ENCODE measurements around the gene ESYT3.

The ESYT3 gene, protein sequence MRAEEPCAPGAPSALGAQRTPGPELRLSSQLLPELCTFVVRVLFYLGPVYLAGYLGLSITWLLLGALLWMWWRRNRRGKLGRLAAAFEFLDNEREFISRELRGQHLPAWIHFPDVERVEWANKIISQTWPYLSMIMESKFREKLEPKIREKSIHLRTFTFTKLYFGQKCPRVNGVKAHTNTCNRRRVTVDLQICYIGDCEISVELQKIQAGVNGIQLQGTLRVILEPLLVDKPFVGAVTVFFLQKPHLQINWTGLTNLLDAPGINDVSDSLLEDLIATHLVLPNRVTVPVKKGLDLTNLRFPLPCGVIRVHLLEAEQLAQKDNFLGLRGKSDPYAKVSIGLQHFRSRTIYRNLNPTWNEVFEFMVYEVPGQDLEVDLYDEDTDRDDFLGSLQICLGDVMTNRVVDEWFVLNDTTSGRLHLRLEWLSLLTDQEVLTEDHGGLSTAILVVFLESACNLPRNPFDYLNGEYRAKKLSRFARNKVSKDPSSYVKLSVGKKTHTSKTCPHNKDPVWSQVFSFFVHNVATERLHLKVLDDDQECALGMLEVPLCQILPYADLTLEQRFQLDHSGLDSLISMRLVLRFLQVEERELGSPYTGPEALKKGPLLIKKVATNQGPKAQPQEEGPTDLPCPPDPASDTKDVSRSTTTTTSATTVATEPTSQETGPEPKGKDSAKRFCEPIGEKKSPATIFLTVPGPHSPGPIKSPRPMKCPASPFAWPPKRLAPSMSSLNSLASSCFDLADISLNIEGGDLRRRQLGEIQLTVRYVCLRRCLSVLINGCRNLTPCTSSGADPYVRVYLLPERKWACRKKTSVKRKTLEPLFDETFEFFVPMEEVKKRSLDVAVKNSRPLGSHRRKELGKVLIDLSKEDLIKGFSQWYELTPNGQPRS

GRCh38 chr3:138434276-138434874 lies at the start of gene ESYT3:
ESYT3 (plus strand) TSS chr3:138434616; CDS start chr3:138434799, 183 bp downstream.
- DNase-seq: peak; percentile 62 to 90

- no peak for DNase-seq
These were observed 49.4 kb upstream of the ESYT3 start for GRCh38 chr3:138384976-138385375.

DNA sequence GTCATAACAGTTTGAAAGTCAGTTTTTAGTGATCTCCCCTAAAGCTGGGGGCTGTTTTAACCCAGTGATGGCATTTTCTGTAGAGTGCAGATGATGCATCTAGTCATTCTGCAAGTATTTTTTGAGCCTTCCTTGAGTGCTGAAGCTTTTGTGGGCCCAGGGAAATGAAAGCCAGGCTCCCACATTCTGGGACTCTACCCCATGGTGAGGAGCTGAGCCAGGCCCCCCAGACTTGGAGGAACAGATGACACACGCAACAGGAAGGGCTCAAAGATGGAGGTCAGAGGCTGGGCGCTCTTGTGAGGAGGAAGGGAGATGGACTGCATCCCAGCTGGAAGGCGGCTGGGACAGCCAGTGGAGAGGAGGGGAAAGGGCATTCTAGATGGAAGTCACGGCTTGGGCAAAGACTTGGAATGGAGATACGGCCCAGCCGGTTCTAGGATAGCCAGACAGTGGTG lies 45.2 kb upstream of the ESYT3 start:
- DNase-seq: no peak

DNA sequence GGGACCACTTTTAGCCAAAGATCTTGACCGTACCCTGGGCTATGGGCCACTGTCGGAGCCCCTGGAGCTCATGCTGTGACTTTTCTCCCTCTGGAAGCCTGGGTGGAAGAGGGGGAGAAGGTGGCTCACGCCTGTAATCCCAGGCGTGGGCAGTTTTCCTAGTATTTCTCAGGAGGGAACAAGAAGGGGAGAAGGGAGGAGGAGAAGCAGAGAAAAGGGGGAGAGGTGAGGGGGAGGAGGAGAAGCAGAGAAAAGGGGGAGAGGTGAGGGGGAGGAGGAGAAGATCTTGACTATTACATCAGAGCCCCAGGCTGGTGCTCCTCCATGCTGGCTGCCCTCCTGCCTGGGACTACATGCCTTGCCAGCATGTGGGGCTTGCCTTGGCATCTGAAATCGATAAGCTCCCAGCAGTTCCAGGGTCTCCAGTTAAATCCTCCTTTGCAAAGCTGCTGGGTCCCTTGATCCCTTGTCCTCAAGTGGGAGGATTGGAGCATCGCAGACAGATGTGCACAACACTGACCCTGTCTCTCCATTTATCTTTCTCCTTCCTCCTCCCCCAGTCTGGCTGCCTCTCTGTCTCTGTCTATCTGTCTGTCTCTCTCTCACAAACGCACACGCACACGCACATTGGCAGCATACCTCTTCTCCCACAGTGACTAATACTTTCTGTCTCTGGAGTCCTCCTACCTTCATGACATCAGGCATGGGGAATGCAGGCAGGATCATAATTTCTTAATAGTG lies 44.4 kb upstream of the ESYT3 start:
- DNase-seq: no peak

DNA sequence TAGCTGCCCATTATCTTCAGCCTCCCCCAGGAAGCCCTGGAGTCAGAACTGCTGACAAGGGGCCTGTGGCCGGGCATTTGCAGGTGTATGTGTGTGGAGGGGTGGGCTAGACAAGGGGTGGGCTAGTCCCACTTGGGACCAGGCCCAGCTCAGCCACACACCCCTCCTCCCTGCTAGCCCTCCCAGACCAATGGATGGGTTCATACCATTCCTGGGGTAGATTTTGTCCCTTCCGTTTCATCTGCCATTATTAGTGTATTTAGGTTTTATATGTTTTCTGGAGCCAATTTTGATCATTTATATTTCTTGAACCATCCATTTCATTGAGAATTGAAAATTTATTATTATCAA lies 43.9 kb upstream of the ESYT3 start:
- DNase-seq: no peak

- DNase-seq: no peak
These were observed 40.3 kb upstream of the ESYT3 start for GRCh38 chr3:138394156-138394555.

DNA sequence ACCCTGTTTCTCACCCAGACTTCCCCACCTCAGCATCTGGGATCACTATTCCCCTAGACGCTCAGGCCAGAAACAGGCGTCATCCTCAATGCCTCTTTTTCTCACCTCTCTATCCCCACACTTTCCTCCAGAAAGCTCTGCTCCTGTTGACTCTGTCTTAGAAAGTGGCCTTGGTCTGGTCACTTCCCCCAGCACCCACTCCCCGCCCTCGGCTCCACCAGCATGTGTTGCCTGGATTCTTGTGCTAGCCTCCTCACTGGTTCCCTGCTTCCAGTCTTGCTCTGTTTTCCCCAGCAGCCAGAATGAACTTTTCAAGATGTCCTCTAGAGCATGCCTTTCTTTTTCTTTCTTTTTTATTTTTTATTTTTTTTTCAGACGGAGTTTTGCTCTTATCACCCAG lies 39.7 kb upstream of the ESYT3 start:
- DNase-seq: no peak

GRCh38 chr3:138395865-138396751 lies 38.3 kb upstream of the ESYT3 start:
- no peak for DNase-seq

DNA sequence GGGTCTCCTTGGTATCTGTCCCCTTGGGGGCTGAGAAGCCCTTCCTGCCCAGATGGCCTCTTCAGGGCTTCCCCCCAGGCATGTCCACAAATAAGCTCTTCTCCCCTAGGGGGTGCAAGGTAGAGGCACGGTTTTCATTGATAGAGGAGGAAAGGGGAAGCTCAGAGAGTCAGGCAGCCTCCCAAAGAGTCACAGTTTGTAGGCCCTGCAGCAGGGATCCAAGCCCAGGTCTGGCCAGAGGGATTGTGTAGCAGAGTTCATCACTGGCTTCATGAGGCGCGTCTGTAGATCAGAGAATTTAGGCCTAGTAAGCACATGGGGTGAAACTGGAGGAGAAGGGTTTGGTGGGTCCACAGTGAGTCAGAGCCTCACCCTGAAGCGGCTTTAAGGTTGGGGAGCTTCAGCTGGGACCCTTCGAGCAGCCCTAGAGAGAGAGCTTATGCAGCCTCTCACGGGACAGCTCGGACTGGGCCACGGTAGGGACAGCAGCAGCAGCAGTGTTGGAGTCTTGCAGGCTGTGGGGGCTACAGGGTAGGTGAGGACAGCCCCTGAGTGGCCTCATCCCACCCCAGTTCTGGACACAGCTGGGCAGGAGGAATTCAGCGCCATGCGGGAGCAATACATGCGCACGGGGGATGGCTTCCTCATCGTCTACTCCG lies 37.5 kb upstream of the ESYT3 start:
- DNase-seq: no peak

- DNase-seq: no peak
These were observed 36.4 kb upstream of the ESYT3 start for GRCh38 chr3:138397983-138398382.

DNA sequence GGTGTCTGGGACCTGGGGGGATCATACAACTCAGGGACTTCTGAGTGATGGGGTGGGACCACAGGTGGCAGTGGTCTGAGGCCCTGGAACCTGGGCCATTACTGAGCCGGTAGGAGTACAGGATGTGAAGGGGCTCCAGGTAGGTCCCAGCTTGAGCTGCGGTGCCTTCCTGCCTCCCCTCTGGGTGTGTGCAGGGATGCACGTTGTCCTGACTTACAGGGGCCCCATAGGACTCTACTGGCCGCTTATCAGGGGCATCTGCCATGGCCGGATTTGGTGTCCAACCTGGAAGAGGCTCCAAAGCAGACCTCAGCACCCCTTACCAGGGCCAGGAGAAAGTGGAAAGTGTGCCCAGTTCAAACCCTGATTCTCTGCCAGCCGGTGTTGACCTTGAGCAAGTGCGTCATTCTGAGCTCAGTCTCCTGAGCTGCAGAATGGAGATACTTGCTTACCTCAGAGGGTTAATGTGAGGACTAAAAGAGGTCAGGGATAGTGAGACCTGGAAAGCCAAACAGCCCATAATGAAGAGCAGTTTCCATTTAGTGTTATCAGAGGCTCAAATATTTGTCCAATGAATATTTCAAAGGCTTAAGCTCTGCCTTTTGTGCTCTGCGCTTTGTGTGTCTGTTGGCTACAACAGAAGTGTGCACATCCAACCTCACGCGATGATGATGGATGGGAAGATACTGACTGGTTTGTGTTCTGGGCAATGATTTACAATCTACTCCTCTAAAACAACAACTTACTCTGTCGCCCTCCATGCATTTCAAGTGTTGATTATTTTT lies 35.4 kb upstream of the ESYT3 start:
- DNase-seq: no peak

- no peak for DNase-seq
These were observed 34.6 kb upstream of the ESYT3 start for GRCh38 chr3:138399766-138400165.

DNA sequence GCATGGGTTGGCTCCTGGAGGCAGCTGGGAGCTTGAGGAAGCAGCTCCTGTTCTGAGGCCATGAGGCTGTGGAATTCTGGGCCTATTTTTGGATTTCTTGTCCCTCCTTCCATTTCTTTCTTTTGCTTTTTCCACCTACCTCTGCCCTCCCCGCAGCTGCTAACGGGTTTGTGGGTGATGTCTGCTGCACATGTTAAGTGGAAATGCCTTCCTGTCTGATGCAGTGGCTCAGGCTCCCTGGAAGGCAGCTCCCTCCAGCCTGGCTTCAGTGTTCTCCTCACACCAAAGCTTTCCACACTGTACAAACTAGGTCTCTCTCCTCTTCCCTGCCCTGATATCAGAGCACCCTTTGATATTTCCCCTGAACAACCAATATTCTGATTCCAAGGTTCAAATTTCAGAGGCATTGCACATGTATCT lies 33.8 kb upstream of the ESYT3 start:
- DNase-seq: no peak

DNA sequence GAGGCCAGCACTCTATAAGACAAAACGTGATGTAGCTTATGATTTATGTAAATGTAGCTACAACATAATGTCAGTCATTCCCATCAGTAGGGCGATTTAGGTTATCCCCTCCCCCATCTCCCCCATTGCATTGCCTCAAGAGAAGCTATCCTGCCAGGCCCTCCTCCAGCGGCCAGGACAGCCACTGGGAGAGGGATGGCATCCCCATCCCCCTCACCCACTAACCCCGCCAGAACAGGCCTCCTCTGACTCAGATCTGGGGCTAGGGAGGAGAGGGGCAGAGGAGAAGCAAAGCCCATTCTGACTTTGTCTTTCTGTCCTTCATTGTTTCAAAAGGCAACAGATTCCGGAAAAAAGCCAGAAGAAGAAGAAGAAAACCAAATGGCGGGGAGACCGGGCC lies 32.6 kb upstream of the ESYT3 start:
- DNase-seq: no peak

DNA sequence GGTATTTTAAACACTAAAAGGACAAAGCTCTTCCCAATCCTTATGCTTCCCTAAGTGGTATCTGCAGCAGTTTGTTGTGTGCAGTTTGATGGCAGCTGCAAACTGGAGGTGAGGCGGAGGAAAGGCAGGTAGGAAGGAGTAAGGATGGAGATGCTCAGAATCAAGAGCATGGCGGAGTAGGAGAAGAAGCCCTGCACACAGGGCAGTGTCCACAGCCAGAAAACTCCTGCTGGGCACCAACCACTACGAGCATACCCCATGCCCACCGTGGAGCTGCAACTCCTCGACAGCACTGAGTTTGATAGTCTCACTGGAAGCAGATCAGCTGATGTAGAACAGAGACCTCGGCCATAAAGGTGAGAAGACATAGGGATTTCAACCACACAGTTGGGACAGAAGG lies 30.3 kb upstream of the ESYT3 start:
- no peak for DNase-seq

- DNase-seq: no peak
These were observed 29.4 kb upstream of the ESYT3 start for GRCh38 chr3:138405001-138405400.

GRCh38 chr3:138405486-138405885 lies 28.9 kb upstream of the ESYT3 start:
- no peak for DNase-seq

DNA sequence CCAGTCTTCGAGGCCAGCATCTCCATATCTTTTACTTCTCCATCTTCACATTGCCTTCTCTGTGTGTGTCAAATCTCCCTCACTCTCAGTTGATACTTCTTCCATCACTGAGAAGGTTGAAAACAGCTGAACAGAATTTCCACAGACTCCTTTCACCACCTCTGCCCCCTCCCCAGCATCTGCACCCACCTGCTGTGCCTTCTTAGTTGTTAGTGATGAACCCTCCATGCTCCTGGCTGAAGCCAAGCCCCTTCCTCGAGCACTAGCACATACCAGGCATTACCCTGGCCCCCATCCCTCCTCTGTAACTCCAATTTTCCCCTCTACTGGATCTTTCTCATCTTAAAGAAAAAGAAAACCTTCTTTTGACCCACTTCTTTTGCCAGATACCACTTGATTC lies 27.8 kb upstream of the ESYT3 start:
- DNase-seq: no peak

DNA sequence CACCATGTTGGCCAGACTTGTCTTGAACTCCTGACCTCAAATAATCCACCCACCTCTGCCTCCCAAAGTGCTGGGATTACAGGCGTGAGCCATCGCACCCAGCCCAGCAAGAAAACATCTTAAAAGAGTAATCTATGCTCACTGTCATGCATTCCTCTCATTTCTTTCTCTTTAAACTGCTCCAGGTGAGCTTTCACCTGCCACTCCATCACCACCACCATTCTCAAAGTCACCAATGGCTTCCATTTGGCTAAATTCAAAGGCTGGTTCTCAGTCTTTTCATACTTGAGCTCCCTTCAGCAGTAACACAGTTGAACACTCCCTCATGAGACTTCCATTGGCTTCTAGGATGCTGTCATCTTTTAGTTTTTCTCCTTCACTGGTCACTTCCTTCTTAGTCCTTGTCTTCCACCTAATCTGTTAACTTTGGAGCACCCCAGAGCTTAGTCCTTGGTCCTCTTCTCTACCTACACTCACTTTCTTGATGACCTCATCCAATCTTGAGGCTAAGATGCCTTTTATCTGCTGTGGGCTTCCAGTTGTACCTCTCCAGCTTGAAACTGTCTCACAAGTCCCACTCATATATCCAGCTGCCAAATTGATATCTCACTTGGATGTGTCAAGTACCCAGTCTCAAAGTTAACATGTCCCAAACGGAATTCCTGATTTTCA lies 27.0 kb upstream of the ESYT3 start:
- no peak for DNase-seq

All from NCI-H526 (cell line).